NCI-H146 treated with DMSO at 0.1 percent for 48 hours (cell line): ENCODE data around the gene TXNRD2.

Experiments used
- DNase-seq: peaks from one replicate; lab custom pipeline; 2025; ENCODE audit not compliant: unreplicated experiment; lab: John Stamatoyannopoulos, UW

Gene TXNRD2

GRCh38 chr22:19877626-19878339 is 63.8 kb downstream of the TXNRD2 start:
- no peak for DNase-seq

- DNase-seq = no peak
Observed at GRCh38 chr22:19876941-19877625, 64.5 kb downstream of the TXNRD2 start.

- no peak for DNase-seq
Observed at GRCh38 chr22:19876314-19876940, 65.2 kb downstream of the TXNRD2 start.

- DNase-seq = no peak
Observed at GRCh38 chr22:19875531-19876313, 65.9 kb downstream of the TXNRD2 start.

- no peak for DNase-seq
Observed at GRCh38 chr22:19875061-19875530, 66.5 kb downstream of the TXNRD2 start.

GRCh38 chr22:19874307-19875060 is 67.1 kb downstream of the TXNRD2 start:
- no peak for DNase-seq

- DNase-seq = no peak
Observed at GRCh38 chr22:19873960-19874306, 67.7 kb downstream of the TXNRD2 start.

GRCh38 chr22:19873138-19873959 is 68.3 kb downstream of the TXNRD2 start:
- no peak for DNase-seq

- no peak for DNase-seq
Observed at GRCh38 chr22:19872779-19873137, 68.9 kb downstream of the TXNRD2 start.

GRCh38 chr22:19871845-19872778 is 69.5 kb downstream of the TXNRD2 start:
- DNase-seq = no peak

- no peak for DNase-seq
Observed at GRCh38 chr22:19871023-19871844, 70.4 kb downstream of the TXNRD2 start.

GRCh38 chr22:19870153-19871022 is 71.2 kb downstream of the TXNRD2 start:
- DNase-seq = no peak

- DNase-seq = no peak
Observed at GRCh38 chr22:19869497-19870152, 72.0 kb downstream of the TXNRD2 start.

- no peak for DNase-seq
Observed at GRCh38 chr22:19868773-19869471, 72.7 kb downstream of the TXNRD2 start.

- no peak for DNase-seq
Observed at GRCh38 chr22:19868333-19868732, 73.3 kb downstream of the TXNRD2 start.

GRCh38 chr22:19867617-19868016 is 74.0 kb downstream of the TXNRD2 start:
- no peak for DNase-seq
